HL-60 (cell line): ENCODE results near the gene HSPA4.

ENCODE experiments used
- CTCF ChIP-seq: IDR thresholded peaks from one replicate; pipeline ENCODE4 v1.5.1; 2011; ENCODE audit warnings: low read length, control low read depth, inconsistent platforms; ENCODE audit not compliant: insufficient read depth
- GABPA ChIP-seq: IDR thresholded peaks from 2 replicates; pipeline ENCODE4 v1.6.1; 2012; ENCODE audit warnings: low read depth
- POLR2AphosphoS5 ChIP-seq: IDR thresholded peaks from 2 replicates; pipeline ENCODE4 v1.6.1; 2012; ENCODE audit warnings: low read depth
- REST ChIP-seq: IDR thresholded peaks from 2 replicates; pipeline ENCODE4 v1.6.1; 2012; ENCODE audit warnings: low read depth; ENCODE audit not compliant: insufficient replicate concordance
- SPI1 ChIP-seq: IDR thresholded peaks from 2 replicates; pipeline ENCODE4 v1.6.1; 2012; ENCODE audit warnings: low read depth, mild to moderate bottlenecking, borderline replicate concordance

DNA sequence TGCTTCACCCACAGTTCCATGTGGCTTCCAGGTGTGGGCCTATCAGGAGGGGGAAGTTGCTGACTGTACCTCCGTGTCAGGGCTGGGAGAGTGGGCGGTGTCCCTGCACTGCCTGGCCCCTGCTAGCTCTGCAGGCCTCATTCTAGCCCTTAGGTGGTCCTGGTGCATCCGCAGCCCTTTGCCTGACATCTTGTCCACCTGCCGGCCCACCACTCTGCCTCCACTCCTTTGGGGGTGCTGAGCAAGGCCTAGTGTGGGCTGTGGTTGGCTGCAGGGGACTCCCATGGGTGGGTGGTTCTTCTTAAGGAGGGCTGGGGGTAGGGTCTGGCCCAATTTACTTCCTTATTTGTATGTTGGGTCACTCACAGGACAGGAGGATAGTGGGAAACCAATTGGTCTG is 66.9 kb downstream of the HSPA4 start:
- TF ChIP-seq POLR2AphosphoS5, result no peak
- no peak for TF ChIP-seq CTCF
- TF ChIP-seq REST, result no peak
- TF ChIP-seq SPI1, result no peak
- no peak for TF ChIP-seq GABPA
